Lung (tissue), 12 donors: Measurements from ENCODE around the gene TDRD7. TPM values are rescaled to one million over a fixed set of nuclear protein-coding genes. Genes with fewer than 3 reads are reported as not detected.

Source experiments
- ATAC-seq: fragments of 200-7000 bp; cut with Tn5 transposase; one replicate; pipeline ENCODE4 v1.9.1; 2020; ENCODE audit warnings: moderate number of reproducible peaks; ENCODE audit not compliant: insufficient read depth, low FRiP score
- DNase-seq, 3 donors: peaks; one replicate each; pipeline ENCODE4 v3.0.0-alpha.2; 2013 to 2017
- H3K27ac ChIP-seq, 2 donors: one replicate each; pipeline ENCODE4 v1.5.1; 2013; ENCODE audit warnings: mild to moderate bottlenecking in 2 of 2, moderate library complexity in 2 of 2, control low read depth in 1 of 2, inconsistent platforms in 1 of 2, low read depth in 1 of 2, low read length in 1 of 2
- H3K27me3 ChIP-seq, 3 donors: one replicate each; pipeline ENCODE4 v1.5.1; 2013; ENCODE audit warnings: low read length in 2 of 3; ENCODE audit not compliant: control insufficient read depth in 3 of 3, insufficient read depth in 3 of 3
- H3K36me3 ChIP-seq, 4 donors: one replicate each; pipeline ENCODE4 v1.5.1; 2013; ENCODE audit warnings: low read length in 4 of 4, mild to moderate bottlenecking in 1 of 4, moderate library complexity in 1 of 4; ENCODE audit not compliant: control insufficient read depth in 4 of 4, insufficient read depth in 4 of 4
- H3K4me1 ChIP-seq, 5 donors: one replicate each; pipeline ENCODE4 v1.5.1; 2013; ENCODE audit warnings: low read length in 5 of 5, mild to moderate bottlenecking in 2 of 5, moderate library complexity in 1 of 5; ENCODE audit not compliant: control insufficient read depth in 5 of 5, insufficient read depth in 5 of 5
- H3K4me3 ChIP-seq: one replicate; pipeline ENCODE4 v1.5.1; 2013; ENCODE audit warnings: mild to moderate bottlenecking, control low read depth, moderate library complexity
- H3K9ac ChIP-seq, 2 donors: one replicate each; pipeline ENCODE4 v1.5.1; 2013; ENCODE audit warnings: low read length in 2 of 2, control low read depth in 1 of 2; ENCODE audit not compliant: insufficient read depth in 1 of 2
- H3K9me3 ChIP-seq, 4 donors: one replicate each; pipeline ENCODE4 v1.5.1; 2013; ENCODE audit warnings: low read length in 3 of 4, mild to moderate bottlenecking in 1 of 4, moderate library complexity in 1 of 4; ENCODE audit not compliant: control insufficient read depth in 4 of 4, insufficient read depth in 3 of 4
- WGBS, 2 donors: extraction: QIAGEN DNeasy Blood & Tissue Kit; methylation state at CpG; one replicate each; pipeline ENCODE4 v1.1.7; 2013; 5-methylcytosine and 5-hydroxymethylcytosine counted together
- polyA plus RNA-seq, 2 donors: library from polyadenylated mRNA; stranded (reverse); fragments of 200-250 nt; gene quantifications; one replicate each; pipeline ENCODE4 v1.2.1, GENCODE V29; 2013
- total RNA-seq, 2 donors: library from RNA; depleted of rRNA in 1 of 2; stranded (reverse); fragments of >200 nt in 1 of 2; gene quantifications; one replicate each; pipeline ENCODE4 v1.2.1, GENCODE V29; 2014 to 2021
- TF ChIP-seq, protein P1 (sequence below): IDR thresholded peaks from 2 replicates; pipeline ENCODE4 v1.5.1; 2012; ENCODE audit warnings: mild to moderate bottlenecking; ENCODE audit errors: control extremely low read depth, extremely low read depth
- donor health status: control.
- donor health status: control.
- donor health status: Bipolar disorder and iron deficiency.
- donor health status: healthy.
- donor health status: DM: yes; HTN: yes; CAD: no.

The TDRD7 gene
- total and polyA plus RNA-seq, 4 donors: 6.8 to 13.3 (median 11.7) TPM

- DNase-seq (no peak), ATAC-seq (no peak)
- no peak overlapping the region for H3K4me3 ChIP-seq
- TF ChIP-seq, protein P1, sequence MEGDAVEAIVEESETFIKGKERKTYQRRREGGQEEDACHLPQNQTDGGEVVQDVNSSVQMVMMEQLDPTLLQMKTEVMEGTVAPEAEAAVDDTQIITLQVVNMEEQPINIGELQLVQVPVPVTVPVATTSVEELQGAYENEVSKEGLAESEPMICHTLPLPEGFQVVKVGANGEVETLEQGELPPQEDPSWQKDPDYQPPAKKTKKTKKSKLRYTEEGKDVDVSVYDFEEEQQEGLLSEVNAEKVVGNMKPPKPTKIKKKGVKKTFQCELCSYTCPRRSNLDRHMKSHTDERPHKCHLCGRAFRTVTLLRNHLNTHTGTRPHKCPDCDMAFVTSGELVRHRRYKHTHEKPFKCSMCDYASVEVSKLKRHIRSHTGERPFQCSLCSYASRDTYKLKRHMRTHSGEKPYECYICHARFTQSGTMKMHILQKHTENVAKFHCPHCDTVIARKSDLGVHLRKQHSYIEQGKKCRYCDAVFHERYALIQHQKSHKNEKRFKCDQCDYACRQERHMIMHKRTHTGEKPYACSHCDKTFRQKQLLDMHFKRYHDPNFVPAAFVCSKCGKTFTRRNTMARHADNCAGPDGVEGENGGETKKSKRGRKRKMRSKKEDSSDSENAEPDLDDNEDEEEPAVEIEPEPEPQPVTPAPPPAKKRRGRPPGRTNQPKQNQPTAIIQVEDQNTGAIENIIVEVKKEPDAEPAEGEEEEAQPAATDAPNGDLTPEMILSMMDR: no peak
- H3K9ac ChIP-seq: no peak overlapping the region
- no peak overlapping the region for H3K27ac ChIP-seq
- peaks cover 0 to 17% (median 5%) of the 10 kb centered on the region in 4 donors for H3K36me3 ChIP-seq
- no peaks in the 10 kb centered on the region for H3K27me3 ChIP-seq
- H3K4me1 ChIP-seq: peaks cover 0 to 2% (median 0%) of the 10 kb centered on the region in 5 donors
- H3K9me3 ChIP-seq: no peaks in the 10 kb centered on the region
- WGBS, 2 donors: 96 to 99% methylated on average over 3 of the region's 3 CpGs
These were observed 19.1 kb downstream of the TDRD7 start for GRCh38 chr9:97431044-97431441.

GRCh38 chr9:97431549-97432143, 19.8 kb downstream of the TDRD7 start:
- Histone ChIP-seq H3K4me1 (peaks cover 0 to 2% (median 0%) of the 10 kb centered on the region in 5 donors), H3K9ac (no peak overlapping the region), H3K27ac (no peak overlapping the region), H3K36me3 (peaks cover 0 to 17% (median 5%) of the 10 kb centered on the region in 4 donors), H3K9me3 (no peaks in the 10 kb centered on the region), H3K27me3 (no peaks in the 10 kb centered on the region), H3K4me3 (no peak overlapping the region)
- no peak for DNase-seq
- ATAC-seq: no peak
- 87 to 88% methylated on average over 5 of the region's 5 CpGs for WGBS, 2 donors
- TF ChIP-seq, protein P1: no peak

DNA sequence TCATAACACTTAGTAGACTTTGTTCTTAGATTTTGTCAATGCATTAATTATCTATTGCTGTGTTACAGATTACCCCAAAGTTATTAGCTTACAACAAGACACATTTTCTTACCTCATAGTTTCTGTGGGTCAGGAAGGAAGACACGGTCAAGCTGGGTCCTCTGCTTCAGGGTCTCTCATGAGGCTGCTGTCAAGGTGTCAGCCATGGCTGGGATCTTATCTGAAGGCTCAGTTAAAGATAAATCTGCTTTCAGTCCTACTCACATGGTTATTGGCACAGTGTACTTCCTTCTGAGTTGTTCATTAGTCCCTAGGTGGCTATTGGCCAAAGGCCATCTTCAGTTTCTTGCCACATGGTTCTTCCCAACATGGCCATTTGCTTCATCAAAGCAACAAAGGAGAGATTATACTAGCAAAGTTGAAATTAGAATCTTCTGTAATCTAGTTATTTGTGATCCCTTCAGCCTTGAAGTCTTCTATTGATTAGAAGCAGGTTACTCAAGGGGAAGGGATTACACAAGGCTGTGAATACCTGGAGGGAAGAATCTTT, 25.2 kb downstream of the TDRD7 start:
- TF ChIP-seq, protein P1: no peak
- H3K27ac ChIP-seq: no peak overlapping the region
- WGBS, 2 donors: 69 to 79% methylated on average over 1 of the region's 1 CpG
- peaks cover 0 to 4% (median 0%) of the 10 kb centered on the region in 5 donors for H3K4me1 ChIP-seq
- H3K9ac ChIP-seq: no peak overlapping the region
- no peaks in the 10 kb centered on the region for H3K9me3 ChIP-seq
- ATAC-seq (no peak), DNase-seq (no peak)
- no peaks in the 10 kb centered on the region for H3K27me3 ChIP-seq
- peaks cover 0 to 10% (median 3%) of the 10 kb centered on the region in 4 donors for H3K36me3 ChIP-seq
- H3K4me3 ChIP-seq: no peak overlapping the region

DNA sequence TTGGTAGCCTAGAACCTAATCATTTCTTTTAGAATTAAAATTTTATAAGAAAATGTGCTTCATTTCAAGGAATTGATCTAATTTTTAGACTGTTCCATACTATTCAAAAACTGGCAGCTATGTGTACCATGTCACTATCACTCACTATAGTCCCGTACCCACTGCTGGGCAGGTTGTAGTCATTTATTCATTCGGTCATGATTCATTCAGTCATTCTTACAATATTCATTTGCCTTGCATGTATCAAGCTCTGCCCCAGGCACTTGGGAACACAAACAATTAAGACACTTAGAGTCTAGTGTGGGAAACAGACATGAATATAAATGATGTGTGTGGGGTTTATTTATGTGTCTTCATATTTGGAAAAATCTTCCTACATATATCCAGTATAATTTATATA, 26.4 kb downstream of the TDRD7 start:
- no peak overlapping the region for H3K9ac ChIP-seq
- ATAC-seq: no peak

More for the DNA sequence above, 26.4 kb downstream of the TDRD7 start:
- Histone ChIP-seq H3K4me3 (no peak overlapping the region), H3K27ac (no peak overlapping the region), H3K9me3 (no peaks in the 10 kb centered on the region), H3K4me1 (peaks cover 0 to 4% (median 0%) of the 10 kb centered on the region in 5 donors), H3K36me3 (peaks cover 0 to 10% (median 3%) of the 10 kb centered on the region in 4 donors), H3K27me3 (no peaks in the 10 kb centered on the region)
- 97 to 98% methylated on average over 2 of the region's 2 CpGs for WGBS, 2 donors
- TF ChIP-seq, protein P1: no peak
- DNase-seq: no peak
